GM19463 (cell line): ENCODE measurements around the gene FILIP1L.

Experiments
- ATAC-seq: cut with Tn5 transposase; IDR thresholded peaks from one replicate; pipeline ENCODE4 v1.9.1; 2021; ENCODE audit warnings: mild to moderate bottlenecking, moderate library complexity; ENCODE audit not compliant: unreplicated experiment

FILIP1L gene

DNA sequence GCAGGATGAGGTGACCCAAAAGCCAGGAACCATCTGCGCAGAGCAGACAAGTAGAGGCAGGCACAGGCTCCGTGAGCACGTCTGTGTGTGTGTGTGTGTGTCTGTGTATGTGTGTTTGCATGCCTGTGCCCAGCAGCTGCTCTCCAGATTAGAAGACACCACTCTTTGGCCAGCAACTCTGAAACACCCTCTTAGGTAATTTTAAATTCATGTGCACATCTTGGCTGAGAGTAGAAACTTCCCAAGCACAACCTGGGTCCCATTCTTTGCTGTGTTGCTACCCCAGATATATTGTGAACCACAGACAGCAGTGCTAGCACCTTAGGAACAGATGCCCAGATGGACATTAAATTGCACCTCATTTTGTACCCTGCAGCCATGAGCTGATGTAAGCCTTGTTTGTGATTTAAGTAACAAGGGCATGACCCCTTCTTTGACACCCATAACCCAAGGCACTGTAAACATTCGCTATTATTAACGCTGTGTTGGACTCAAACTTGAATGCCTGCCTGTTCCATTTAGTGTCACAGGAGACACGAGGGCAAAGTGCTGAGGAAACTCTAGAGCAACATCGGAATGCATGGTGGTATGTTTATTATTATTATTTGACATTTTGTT, at the start of gene FILIP1L:
TSS of gene FILIP1L (minus strand) at position 89 of the 618 bp plus-strand sequence.
- ATAC-seq: no peak

DNA sequence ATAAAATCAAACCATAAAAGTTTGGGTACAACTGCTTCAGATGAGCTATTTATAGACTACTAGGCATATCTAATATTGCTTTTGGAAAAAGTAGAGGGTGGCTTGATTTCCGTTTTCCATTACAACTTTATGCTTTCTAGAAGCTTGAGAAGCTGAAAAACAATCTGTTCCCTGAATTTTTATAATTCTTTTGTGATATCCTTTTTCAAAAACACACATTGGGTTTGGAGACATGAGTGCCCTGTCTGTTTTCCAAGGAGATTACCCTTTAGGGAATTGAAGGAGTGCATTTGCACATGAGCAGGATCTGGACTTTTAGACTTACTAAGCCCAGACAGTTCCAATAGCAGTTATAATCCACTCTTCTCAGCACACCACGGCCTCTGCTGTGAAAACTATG, 49.5 kb upstream of the FILIP1L start:
- ATAC-seq: no peak

DNA sequence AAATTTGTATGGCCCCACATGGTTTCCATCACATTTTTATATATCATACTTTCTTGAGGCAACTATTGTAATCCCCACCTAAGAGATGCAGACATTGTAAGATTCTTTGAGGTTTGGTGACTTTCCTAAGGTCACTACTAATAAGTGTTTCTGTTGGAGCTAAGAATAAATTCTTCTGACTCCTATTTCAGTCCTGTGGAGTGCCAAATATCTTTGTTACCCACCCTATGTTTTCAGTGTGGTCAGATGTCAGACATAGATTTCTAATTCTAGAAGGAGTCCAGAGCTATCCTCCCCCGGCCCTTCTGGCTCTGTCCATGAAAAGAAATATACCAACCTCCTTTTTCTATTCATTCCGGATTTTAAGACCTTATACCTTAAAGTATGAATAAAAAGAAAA, 46.2 kb upstream of the FILIP1L start:
- ATAC-seq: no peak

DNA sequence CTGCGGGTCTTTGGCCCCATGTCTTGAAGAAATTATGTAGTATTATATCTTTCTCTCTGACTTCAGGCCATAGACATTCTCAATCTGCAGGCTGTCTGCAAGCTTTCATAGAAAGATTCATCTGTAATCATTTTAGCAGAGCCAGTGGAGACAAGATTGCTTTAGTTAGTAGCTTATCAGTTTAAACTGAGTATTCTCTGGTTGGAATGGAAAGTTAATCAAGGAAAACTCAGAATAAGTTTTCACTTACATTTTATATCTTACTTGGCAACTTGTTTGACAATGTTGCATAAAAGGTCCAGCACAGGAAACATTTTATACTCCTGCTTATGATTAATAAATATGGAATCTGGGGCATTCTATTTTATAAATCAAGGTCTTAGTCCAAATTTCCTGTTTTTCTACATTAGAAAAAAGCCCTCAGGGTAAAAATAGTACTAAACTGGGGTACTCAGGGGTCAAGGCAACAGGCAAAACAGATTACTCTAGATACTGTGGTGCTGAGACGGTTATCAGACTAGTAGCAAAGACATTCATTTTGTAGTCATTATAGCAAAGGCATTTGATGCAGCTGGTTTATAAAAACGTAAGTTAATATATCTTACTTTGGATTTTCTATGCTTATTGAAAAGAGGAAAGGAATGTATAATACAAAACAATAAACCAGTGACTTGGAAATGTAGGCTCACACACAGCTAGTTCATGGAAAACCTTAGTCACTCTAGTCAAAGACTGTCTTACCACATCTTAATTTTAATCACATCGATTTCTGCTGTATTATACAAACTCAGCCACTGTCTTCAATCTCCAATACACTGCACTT, 45.2 kb upstream of the FILIP1L start:
- no peak for ATAC-seq

DNA sequence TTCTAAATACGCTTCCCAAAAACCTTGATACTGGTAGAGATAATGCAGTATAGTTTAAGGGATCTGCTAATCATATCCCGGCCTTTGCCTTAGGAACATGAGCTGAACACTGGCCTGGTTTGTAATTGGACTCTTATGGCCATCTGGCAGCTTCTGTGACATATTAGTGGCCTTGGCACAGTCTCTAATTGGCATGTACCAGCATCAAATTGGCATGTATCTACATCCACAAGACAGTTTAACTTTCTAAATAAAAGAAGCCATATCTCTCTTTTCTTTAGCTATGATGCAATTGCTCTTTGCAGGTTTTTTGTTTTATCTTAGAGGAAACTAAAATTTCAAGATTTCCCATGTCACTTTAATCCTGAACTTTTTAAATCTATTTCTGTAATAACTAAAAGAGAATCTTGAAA, 44.6 kb upstream of the FILIP1L start:
- no peak for ATAC-seq

DNA sequence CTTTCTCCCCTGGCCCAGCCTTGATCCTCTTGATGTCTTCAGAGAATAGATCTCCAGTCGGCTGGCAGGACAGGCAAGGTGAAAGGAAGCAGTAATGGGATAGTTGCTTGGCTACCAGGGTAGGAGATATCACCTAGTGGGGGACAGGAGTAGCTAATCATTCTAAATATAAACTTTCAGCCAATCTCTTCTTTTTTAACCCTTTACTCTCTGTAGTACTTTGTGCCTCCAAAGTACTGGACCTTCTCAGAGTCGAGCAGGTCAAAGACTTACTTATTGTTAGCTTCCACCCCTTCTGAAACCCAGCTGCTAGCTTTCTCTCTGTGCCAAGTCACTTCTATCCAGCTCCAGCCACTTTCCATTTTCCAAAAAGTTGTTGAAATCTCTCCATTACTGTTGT, 43.4 kb upstream of the FILIP1L start:
- no peak for ATAC-seq

DNA sequence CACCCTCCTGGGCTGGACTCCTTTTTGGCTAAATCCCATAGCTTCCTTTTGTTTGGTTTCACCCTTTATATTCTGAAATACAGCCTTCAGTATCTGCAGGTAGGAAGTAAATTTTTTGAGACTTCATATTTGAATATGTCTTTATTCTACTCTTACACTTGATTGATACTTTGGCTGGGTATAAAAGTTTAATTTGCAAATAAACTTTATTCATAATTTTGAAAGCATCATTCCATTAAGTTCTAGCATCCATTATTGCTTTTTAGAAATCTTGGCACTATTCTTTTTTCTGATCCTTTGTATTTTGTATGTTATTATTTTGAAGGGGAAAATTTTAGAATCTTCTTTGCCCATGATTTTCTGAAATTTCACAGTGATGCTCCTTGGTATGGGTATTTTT, 41.3 kb upstream of the FILIP1L start:
- no peak for ATAC-seq

DNA sequence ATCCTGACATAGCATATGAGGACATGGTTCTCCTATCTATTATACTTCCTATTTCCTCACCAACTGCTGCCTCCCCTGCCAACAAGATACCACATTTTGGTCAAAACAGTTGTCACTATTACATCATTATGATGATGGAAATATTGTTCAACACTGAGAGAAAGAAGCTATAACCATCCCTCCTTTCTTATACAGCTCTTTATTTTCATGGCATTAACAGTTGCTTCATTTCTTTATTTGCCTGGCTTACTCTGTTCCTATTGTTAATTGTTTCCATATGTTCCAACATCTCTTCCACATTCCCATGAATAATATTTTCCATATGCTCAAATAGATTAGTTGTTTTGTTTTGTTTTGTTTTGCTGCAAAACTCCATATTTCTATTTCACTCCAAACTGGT, 40.8 kb upstream of the FILIP1L start:
- ATAC-seq: no peak

DNA sequence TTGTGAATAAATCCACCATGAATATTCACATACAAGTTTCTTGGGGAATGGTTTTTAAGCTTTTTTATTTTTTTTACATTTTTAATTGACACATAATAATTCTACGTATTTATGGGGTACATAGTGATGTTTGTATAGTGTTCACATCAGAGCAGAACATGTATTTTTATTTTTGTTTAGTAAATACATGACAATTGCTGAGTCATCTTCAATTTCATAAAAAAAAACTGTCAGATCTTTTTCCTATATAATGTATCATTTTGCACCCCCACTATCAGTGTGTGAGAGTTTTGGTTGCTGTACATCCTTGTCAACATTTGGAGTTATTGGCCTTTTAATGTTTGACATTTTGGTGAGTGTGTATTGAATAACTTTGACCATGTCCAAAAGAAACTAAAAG, 39.9 kb upstream of the FILIP1L start:
- no peak for ATAC-seq

DNA sequence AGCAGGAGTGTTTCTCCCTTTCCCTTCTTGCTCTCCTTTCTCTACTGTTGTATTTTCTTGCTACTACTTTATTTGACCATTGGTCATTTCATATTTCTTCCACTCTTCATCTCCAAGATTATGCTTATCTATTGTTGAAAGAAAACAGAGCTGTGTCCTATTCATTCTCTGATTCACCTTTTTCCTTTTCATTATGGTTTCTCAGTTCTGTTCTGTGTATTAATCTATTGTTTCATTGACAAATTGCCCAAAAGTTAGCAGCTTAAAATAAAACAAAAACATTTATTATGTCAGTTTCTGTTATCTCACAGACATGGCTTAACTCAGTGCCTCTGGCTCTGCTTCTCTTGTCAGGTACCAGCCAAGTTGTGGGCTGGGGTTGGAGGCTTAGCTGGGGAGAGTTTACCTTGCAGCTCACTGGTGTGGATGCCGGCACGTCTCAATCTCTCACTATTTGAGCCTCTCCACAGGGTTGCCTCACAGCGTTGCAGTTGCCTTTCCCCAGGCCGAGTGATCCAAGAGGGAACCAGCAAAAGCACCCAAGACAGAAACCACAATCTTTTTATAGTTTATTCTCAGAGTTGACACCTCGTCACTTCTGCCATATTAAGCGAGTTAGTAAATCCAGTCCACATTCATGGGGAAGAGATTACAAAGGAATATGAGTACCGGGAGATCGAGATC, 36.9 kb upstream of the FILIP1L start:
- ATAC-seq: no peak

DNA sequence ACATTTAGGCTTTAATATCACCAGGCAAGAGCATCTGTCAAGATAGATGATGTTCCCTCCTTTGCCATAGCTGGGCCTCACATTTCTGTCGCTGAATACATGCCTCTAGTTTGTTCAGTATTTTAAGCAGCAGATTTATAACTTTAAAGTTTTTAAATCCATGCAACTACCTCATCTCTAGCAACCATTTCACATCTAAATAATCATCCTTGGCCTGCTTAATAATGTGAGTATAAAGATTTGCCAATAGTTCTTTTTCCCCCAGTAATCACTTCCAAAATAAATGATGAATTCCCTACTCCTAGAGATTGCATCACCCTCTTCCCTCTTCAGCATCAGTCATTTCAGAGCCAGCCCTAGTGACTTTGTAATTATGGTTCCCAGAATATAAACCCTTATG, 36.2 kb upstream of the FILIP1L start:
- no peak for ATAC-seq

DNA sequence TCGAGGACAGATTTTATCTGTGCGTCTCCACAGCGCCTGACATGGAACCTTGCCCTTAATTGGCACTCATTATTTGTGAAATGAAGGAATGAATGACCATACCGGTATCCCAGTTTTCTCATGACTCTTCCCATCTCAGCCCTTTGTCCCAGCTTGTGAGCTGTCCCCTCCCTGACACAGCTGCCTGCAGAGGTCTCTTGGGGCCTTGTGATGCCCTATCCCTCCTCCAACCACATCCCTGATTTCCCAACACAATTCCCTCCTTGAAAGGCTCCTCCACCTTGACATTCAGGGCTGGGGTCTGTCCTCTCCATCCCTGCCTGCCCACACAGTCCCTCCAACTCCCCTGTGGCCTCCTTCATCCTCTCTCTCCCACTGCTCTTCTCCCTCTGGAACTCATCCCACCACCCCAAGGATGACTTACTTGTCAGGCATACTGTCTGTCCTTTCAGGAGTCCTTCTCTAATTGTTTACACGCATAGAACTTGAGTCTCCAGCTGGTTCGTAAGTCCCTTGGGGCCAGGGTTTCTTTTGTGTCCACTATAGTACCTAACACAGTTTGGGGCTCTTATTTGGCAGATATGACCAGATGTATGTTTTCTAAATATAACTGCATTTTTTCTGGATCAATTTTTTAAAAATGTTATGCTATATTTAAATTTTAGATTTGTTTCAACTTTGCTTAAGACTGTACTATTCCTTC, 35.6 kb upstream of the FILIP1L start:
- no peak for ATAC-seq

DNA sequence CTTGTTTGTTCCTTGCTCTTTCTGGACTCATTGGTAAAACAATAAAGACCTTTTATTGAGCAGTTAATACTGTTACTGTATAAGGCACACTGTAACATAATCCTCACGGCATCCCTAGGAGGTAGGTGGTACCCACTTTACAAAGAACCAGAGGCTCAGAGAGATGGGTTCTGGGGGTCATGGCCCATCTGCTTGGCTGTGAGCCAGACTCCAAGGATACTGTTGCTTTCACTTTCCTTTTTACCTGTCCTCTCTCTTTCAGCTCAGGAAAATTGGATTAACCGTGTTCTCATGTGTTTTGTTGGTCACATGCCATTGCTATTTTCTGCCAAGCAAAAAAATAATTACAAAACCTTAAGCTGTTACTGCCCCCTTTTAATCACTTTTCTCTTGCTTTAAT, 34.8 kb upstream of the FILIP1L start:
- ATAC-seq: no peak

DNA sequence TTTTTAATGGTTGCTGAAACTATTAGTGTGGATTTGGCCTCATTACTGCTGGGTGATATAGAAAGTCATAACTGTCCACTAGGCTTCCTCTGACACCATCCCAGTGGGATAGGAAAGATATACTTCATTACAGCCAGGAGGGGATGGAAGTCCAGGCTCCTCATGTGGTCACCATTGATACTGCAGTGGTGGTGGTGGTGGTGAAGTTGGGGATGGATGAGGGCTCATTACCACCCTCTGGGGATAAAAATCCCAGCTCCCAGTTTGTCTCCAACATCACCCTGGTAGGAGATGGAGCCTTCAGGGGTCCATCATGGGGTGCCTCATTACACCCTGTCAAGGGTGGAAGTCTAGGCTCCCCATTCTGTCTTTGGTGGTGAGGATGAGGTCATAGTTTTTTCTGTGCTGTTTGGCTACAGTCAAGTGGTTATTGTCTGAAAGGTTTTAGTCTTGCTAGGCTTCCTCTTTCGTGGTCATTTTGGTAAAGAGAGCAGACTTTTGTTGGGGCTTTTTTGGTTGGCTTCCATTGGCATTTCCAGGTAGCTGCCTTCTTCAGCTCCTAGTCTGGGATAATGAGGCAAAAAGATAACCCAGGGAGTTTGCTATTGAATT, 30.1 kb upstream of the FILIP1L start:
- ATAC-seq: peak; percentile 92

DNA sequence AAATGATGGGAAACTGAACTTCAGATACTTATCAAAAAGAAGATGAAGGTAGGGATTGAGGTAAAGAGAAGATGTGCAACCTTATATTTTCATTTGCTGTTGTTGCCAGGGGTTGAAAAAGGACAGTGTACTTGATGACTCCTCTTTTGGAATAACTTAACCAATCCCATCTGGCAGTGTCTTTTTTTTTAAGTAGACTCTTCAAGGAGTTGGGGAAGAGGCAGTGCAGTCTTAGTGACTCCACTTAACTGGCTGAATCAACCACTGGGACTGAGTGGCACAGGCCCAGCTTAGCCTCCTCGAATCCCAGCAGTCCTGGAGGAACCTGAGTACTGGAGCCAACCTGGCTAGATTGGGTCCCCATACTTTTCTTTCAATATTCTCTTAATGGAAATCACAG, 27.3 kb upstream of the FILIP1L start:
- ATAC-seq: no peak

DNA sequence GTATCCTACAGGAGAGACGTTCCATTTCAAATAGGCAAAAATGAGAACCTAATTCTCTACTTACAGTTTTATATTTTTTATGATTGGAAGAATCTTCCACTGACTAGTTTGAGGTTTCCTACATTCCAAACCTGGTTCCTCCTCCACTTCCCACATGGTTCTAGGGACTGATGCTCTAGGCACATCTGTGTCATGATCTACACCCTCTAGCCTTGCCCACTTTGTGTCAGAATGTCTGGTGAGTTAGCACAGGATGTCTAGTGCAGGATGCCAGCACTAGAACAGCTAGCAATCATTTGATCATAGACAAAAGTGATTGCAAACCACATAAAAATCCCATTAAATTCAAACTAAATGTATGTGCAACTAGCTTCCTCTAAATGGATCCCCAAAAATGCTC, 26.7 kb upstream of the FILIP1L start:
- ATAC-seq: no peak

DNA sequence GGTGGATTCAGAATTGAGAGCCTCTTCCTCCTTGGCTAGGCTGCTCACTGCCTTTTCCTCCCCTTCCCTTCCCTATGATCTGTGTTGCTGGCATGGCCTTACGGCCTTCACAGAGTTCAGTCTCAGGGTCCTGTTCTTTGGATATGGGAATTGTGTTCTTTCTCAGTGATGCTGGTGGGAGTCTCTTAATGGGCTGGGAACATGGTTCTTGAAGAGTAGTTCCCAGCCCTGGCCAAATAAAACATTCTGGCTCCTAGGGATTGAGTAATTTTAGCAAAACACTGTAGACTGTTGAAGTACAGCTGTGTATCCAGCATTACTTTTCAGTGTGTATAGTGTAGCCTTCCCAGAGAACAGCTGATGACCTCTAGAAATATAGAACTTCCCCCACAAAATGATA, 22.6 kb upstream of the FILIP1L start:
- ATAC-seq: no peak

DNA sequence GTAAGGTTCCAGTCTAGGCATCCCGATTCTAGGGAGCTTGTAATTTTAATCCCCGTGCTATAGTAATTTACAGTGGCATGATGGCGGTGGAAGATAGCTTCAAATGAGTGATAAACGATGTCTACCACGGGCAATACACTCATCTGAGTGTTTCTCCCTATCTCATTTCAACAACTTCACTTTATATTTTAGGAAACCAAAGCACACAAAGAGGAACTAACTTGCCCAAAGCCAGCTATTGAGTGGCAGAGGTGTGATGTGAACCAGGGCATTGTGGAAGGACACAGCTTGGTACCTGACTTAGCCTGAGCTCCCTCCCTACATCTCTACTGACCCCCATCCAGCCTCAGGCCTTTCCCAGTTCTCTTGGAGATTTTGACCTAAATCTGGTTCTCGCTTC, 16.9 kb upstream of the FILIP1L start:
- no peak for ATAC-seq

DNA sequence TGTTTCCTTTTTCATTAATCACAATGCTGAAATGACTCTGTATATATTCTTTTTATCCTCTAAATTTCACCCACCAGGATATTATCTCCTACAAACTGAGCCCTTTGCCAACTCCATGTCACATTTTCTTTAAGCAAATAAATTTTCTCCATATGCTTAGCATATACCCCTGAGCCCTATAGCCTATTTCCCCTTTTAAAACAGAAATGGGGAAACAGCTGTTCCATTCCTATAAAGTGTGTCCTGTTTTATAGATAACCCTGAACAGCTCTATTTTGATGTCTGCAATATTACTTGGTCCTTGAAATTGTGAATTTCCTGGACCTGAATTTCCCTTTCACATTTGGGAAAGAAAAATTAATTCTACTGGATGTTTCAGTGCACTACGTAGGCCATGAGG, 15.6 kb upstream of the FILIP1L start:
- no peak for ATAC-seq

DNA sequence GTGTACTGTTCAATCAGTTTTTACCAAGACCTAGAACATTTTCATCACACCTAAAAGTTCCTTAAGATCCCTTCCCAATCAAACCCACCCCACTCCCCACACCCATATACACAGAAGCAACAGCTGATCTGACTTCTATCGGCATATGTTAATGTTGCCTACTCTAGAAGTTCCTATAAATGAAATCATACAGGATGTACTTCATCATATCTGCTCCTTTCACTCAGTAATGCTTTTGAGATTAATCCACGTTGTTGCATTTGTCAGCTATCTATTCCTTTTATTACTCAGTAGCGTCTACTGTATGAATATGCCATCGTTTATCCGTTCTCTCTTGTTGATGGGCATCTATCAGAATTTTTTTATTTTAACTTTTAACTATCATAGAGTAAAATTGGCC, 14.3 kb upstream of the FILIP1L start:
- no peak for ATAC-seq

DNA sequence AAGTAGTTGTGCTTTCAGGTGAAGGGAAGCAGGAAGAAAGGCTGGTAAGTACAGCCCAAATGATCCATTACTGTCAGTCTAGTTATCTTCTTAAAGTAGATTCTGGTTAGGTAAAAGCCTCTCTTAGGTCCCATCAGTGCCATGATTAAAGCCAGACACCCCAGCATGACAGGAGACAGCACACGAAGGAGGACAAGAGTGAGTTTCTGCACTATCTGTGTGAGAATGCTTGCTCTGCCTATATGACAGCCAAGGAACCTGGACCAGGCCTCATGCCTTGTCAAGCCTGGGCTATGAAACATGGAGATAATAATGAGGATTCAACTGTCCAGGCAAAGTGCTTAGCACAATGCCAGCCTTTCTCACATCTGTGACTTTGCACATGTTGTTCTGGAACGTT, 13.5 kb upstream of the FILIP1L start:
- ATAC-seq: no peak
